ENCODE measurements around the gene ANO1.
A peak's percentile ranks its signal among the peaks of the same experiment; 100 is the strongest.

The ANO1 gene

GRCh38 chr11:70073871-70074371 lies 4.2 kb upstream of the ANO1 start:
- DNase-seq (ENCODE audit: low read depth) = no peak

GRCh38 chr11:70074746-70075145 lies 3.4 kb upstream of the ANO1 start:
- no peak for DNase-seq (ENCODE audit: low read depth)

GRCh38 chr11:70075836-70076235 lies 2.3 kb upstream of the ANO1 start:
- DNase-seq (ENCODE audit: low read depth) = no peak

- no peak for DNase-seq (ENCODE audit: low read depth)
Measured at GRCh38 chr11:70076461-70076931, 1.6 kb upstream of the ANO1 start.

GRCh38 chr11:70077411-70078094 lies 564 bp upstream of the ANO1 start:
- DNase-seq (ENCODE audit: low read depth) = no peak

- no peak for DNase-seq (ENCODE audit: low read depth)
Measured at GRCh38 chr11:70078781-70079616, 882 bp downstream of the ANO1 start.

- DNase-seq (ENCODE audit: low read depth) = no peak
Measured at GRCh38 chr11:70079691-70080090, 1.6 kb downstream of the ANO1 start.

- DNase-seq (ENCODE audit: low read depth) = no peak
Measured at GRCh38 chr11:70080763-70081162, 2.6 kb downstream of the ANO1 start.

GRCh38 chr11:70082829-70083228 lies 4.7 kb downstream of the ANO1 start:
- no peak for DNase-seq (ENCODE audit: low read depth)

- no peak for DNase-seq (ENCODE audit: low read depth)
Measured at GRCh38 chr11:70084046-70084984, 6.2 kb downstream of the ANO1 start.

GRCh38 chr11:70085815-70086769 lies 8.0 kb downstream of the ANO1 start:
- no peak for DNase-seq (ENCODE audit: low read depth)

GRCh38 chr11:70087446-70088167 lies 9.5 kb downstream of the ANO1 start:
- no peak for DNase-seq (ENCODE audit: low read depth)

GRCh38 chr11:70088735-70089250 lies 10.7 kb downstream of the ANO1 start:
- no peak for DNase-seq (ENCODE audit: low read depth)

GRCh38 chr11:70089631-70090030 lies 11.5 kb downstream of the ANO1 start:
- DNase-seq (ENCODE audit: low read depth) = no peak

GRCh38 chr11:70090961-70091381 lies 12.9 kb downstream of the ANO1 start:
- no peak for DNase-seq (ENCODE audit: low read depth)

GRCh38 chr11:70091638-70092037 lies 13.5 kb downstream of the ANO1 start:
- DNase-seq (ENCODE audit: low read depth) = no peak

GRCh38 chr11:70092959-70093715 lies 15.0 kb downstream of the ANO1 start:
- no peak for DNase-seq (ENCODE audit: low read depth)

- peak; percentile 69 for DNase-seq (ENCODE audit: low read depth)
Measured at GRCh38 chr11:70095541-70096252, 17.6 kb downstream of the ANO1 start.
